CD4-positive, alpha-beta memory T cell (primary cell): ENCODE data around the gene CDCP2. TPM values are rescaled to one million over a fixed set of nuclear protein-coding genes. Genes with fewer than 3 reads are reported as not detected.

Source experiments
- CTCF ChIA-PET: fragments of 350-600 bp; sonication (Branson Sonifier 250); formaldehyde crosslinking; loops from one replicate; lab custom pipeline; 2021; ENCODE audit warnings: inconsistent platforms; ENCODE audit not compliant: partially characterized antibody; lab: Charles Lee
- POLR2A ChIA-PET: fragments of 350-600 bp; sonication (Branson Sonifier 250); formaldehyde crosslinking; loops from one replicate; lab custom pipeline; 2021; ENCODE audit not compliant: partially characterized antibody; lab: Charles Lee
- DNase-seq, 5 donors: peaks; one replicate each; pipeline versions ENCODE4 v3.0.0 to v3.0.0-alpha.2; 2020 to 2022; ENCODE audit warnings: mixed read lengths in 1 of 5
- H3K27ac ChIP-seq: one replicate; pipeline ENCODE4 v1.7.0; 2013; ENCODE audit warnings: low read depth, low read length
- H3K27me3 ChIP-seq: 2 replicates; pipeline ENCODE4 v1.7.0; 2013; ENCODE audit warnings: mild to moderate bottlenecking, low read length, moderate library complexity; ENCODE audit not compliant: insufficient read depth
- H3K36me3 ChIP-seq: 2 replicates; pipeline ENCODE4 v1.7.0; 2013; ENCODE audit warnings: mild to moderate bottlenecking, low read length, moderate library complexity; ENCODE audit not compliant: insufficient read depth
- H3K4me1 ChIP-seq: 2 replicates; pipeline ENCODE4 v1.7.0; 2013; ENCODE audit warnings: mild to moderate bottlenecking, low read length, moderate library complexity; ENCODE audit not compliant: insufficient read depth
- H3K4me3 ChIP-seq, 2 donors: one replicate each; pipeline ENCODE4 v1.7.0; 2013; ENCODE audit warnings: low read length in 2 of 2, mild to moderate bottlenecking in 1 of 2
- H3K9me3 ChIP-seq, 2 donors: one replicate each; pipeline ENCODE4 v1.7.0; 2013; ENCODE audit warnings: low read length in 2 of 2, control low read depth in 1 of 2; ENCODE audit not compliant: control insufficient read depth in 1 of 2
- H3K27ac Mint-ChIP-seq, 7 donors: one replicate each; pipeline ENCODE4 v1.8.0; 2020 to 2021; ENCODE audit warnings: mixed read lengths in 7 of 7, mild to moderate bottlenecking in 6 of 7, inconsistent platforms in 3 of 7, moderate library complexity in 3 of 7
- H3K27me3 Mint-ChIP-seq, 2 donors: one replicate each; pipeline ENCODE4 v1.8.0; 2020 to 2021; ENCODE audit warnings: mixed read lengths in 2 of 2
- H3K36me3 Mint-ChIP-seq, 2 donors: one replicate each; pipeline ENCODE4 v1.8.0; 2020 to 2021; ENCODE audit warnings: mixed read lengths in 2 of 2, inconsistent platforms in 1 of 2, mild to moderate bottlenecking in 1 of 2
- H3K4me1 Mint-ChIP-seq, 4 donors: one replicate each; pipeline ENCODE4 v1.8.0; 2020 to 2021; ENCODE audit warnings: mixed read lengths in 4 of 4, mild to moderate bottlenecking in 1 of 4
- H3K4me3 Mint-ChIP-seq, 8 donors: one replicate each; pipeline ENCODE4 v1.8.0; 2020 to 2021; ENCODE audit warnings: mixed read lengths in 8 of 8, mild to moderate bottlenecking in 7 of 8, moderate library complexity in 6 of 8, inconsistent platforms in 3 of 8
- H3K9me3 Mint-ChIP-seq, 8 donors: one replicate each; pipeline ENCODE4 v1.8.0; 2020 to 2021; ENCODE audit warnings: mixed read lengths in 8 of 8, mild to moderate bottlenecking in 5 of 8, inconsistent platforms in 3 of 8, moderate library complexity in 1 of 8
- intact Hi-C: fragments of 100-400 bp; cut with micrococcal nuclease; formaldehyde crosslinking; loops from one replicate; pipeline ENCODE4 v1.15.1; 2023
- polyA plus RNA-seq, 2 donors: library from polyadenylated mRNA; unstranded; fragments of 300-500 nt; fragmentation: Illumina TruSeq; gene quantifications; one replicate each; pipeline ENCODE4 v1.2.3, GENCODE V29; 2021
- total RNA-seq, 2 experiments: library from RNA; stranded (reverse); gene quantifications; one replicate each; pipeline ENCODE4 v1.2.3, GENCODE V29; 2021

CDCP2 gene
- total and polyA plus RNA-seq, 4 experiments from 2014 or later: 0.19 TPM; not detected in 3

GRCh38 chr1:54122135-54122751, 30.6 kb downstream of the CDCP2 start:
- Mint-ChIP-seq H3K4me1 (peaks cover 0 to 11% (median 7%) of the 10 kb centered on the region in 4 donors), H3K9me3 (no peaks in the 10 kb centered on the region), H3K27ac (no peak overlapping the region), H3K4me3 (peak overlapping the region in 1 of 8 donors; percentile 33), H3K36me3 (no peaks in the 10 kb centered on the region), H3K27me3 (no peaks in the 10 kb centered on the region)
- ChIA-PET CTCF (interaction anchor here (0.6 to 6.2 kb wide), 3 partner anchors 9 to 368 kb away, joined by 4 to 43 read pairs (median 5); no protein-coding TSS in a partner anchor), POLR2A (no interaction called here)
- no peak overlapping the region for H3K27ac ChIP-seq
- intact Hi-C loops: no loop called here
- H3K4me1 ChIP-seq: no peaks in the 10 kb centered on the region
- no peak overlapping the region for H3K4me3 ChIP-seq
- DNase-seq: no peak
- no peaks in the 10 kb centered on the region for H3K36me3 ChIP-seq
- H3K9me3 ChIP-seq: no peaks in the 10 kb centered on the region
- peaks cover 3% of the 10 kb centered on the region for H3K27me3 ChIP-seq

- Mint-ChIP-seq H3K9me3 (no peaks in the 10 kb centered on the region), H3K4me1 (peaks cover 0 to 11% (median 7%) of the 10 kb centered on the region in 4 donors), H3K27me3 (no peaks in the 10 kb centered on the region), H3K27ac (peak overlapping the region in 1 of 7 donors; percentile 41), H3K36me3 (no peaks in the 10 kb centered on the region), H3K4me3 (peak overlapping the region in 3 of 8 donors; percentile 31 to 49 (median 37))
- Histone ChIP-seq H3K4me3 (no peak overlapping the region), H3K9me3 (no peaks in the 10 kb centered on the region), H3K36me3 (no peaks in the 10 kb centered on the region), H3K4me1 (no peaks in the 10 kb centered on the region), H3K27ac (no peak overlapping the region), H3K27me3 (peaks cover 3% of the 10 kb centered on the region)
- intact Hi-C loops: loop anchor here (2.0 kb wide), 2 partner anchors 285 to 689 kb away; partner anchors contain the start of gene SSBP3
- ChIA-PET CTCF (interaction anchor here (1.1 to 6.2 kb wide), 2 partner anchors 10 to 369 kb away, joined by 4 to 43 read pairs; no protein-coding TSS in a partner anchor), POLR2A (no interaction called here)
- DNase-seq: peak in 4 of 5 donors; percentile 36 to 56 (median 45)
These were observed 31.2 kb downstream of the CDCP2 start for GRCh38 chr1:54121482-54122134.

GRCh38 chr1:54120698-54121481, 31.9 kb downstream of the CDCP2 start:
- DNase-seq: no peak
- Mint-ChIP-seq H3K4me3 (no peak overlapping the region), H3K27ac (no peak overlapping the region), H3K4me1 (peaks cover 0 to 11% (median 7%) of the 10 kb centered on the region in 4 donors), H3K36me3 (no peaks in the 10 kb centered on the region), H3K27me3 (no peaks in the 10 kb centered on the region), H3K9me3 (no peaks in the 10 kb centered on the region)
- intact Hi-C loops: loop anchor here (2.0 kb wide), 2 partner anchors 286 to 690 kb away; partner anchors contain the start of gene SSBP3
- POLR2A ChIA-PET: no interaction called here
- Histone ChIP-seq H3K27me3 (peaks cover 3% of the 10 kb centered on the region), H3K4me1 (no peaks in the 10 kb centered on the region), H3K9me3 (no peaks in the 10 kb centered on the region), H3K36me3 (no peaks in the 10 kb centered on the region), H3K4me3 (no peak overlapping the region), H3K27ac (no peak overlapping the region)
- CTCF ChIA-PET: interaction anchor here (0.6 to 6.2 kb wide), 3 partner anchors 11 to 369 kb away, joined by 3 to 43 read pairs (median 4); no protein-coding TSS in a partner anchor

- H3K27ac ChIP-seq: no peak overlapping the region
- H3K9me3 Mint-ChIP-seq: no peaks in the 10 kb centered on the region
- no peak overlapping the region for H3K4me3 Mint-ChIP-seq
- no peak for DNase-seq
- no peaks in the 10 kb centered on the region for H3K36me3 Mint-ChIP-seq
- H3K4me1 Mint-ChIP-seq: peaks cover 0 to 11% (median 7%) of the 10 kb centered on the region in 4 donors
- ChIA-PET POLR2A (no interaction called here), CTCF (interaction anchor here (0.6 to 6.2 kb wide), 2 partner anchors 262 to 370 kb away, joined by 3 to 43 read pairs; no protein-coding TSS in a partner anchor)
- H3K9me3 ChIP-seq: no peaks in the 10 kb centered on the region
- H3K27me3 ChIP-seq: peaks cover 3% of the 10 kb centered on the region
- H3K27me3 Mint-ChIP-seq: no peaks in the 10 kb centered on the region
- H3K4me1 ChIP-seq: no peaks in the 10 kb centered on the region
- H3K27ac Mint-ChIP-seq: no peak overlapping the region
- H3K4me3 ChIP-seq: no peak overlapping the region
- no peaks in the 10 kb centered on the region for H3K36me3 ChIP-seq
- intact Hi-C loops: loop anchor here (2.0 kb wide), 2 partner anchors 287 to 691 kb away; partner anchors contain the start of gene SSBP3
These were observed 32.6 kb downstream of the CDCP2 start for GRCh38 chr1:54120018-54120697.

GRCh38 chr1:54118704-54119103, 34.1 kb downstream of the CDCP2 start:
- DNase-seq: no peak
- Mint-ChIP-seq H3K4me1 (peaks cover 0 to 7% (median 6%) of the 10 kb centered on the region in 4 donors), H3K27me3 (no peaks in the 10 kb centered on the region), H3K36me3 (no peaks in the 10 kb centered on the region), H3K27ac (no peak overlapping the region), H3K9me3 (no peaks in the 10 kb centered on the region), H3K4me3 (no peak overlapping the region)
- no peaks in the 10 kb centered on the region for H3K4me1 ChIP-seq
- no peak overlapping the region for H3K4me3 ChIP-seq
- intact Hi-C loops: no loop called here
- ChIA-PET CTCF (interaction anchor here (0.6 kb wide), 1 partner anchor 431 kb away, joined by 3 read pairs; no protein-coding TSS in a partner anchor), POLR2A (no interaction called here)
- peaks cover 3% of the 10 kb centered on the region for H3K27me3 ChIP-seq
- H3K27ac ChIP-seq: no peak overlapping the region
- no peaks in the 10 kb centered on the region for H3K9me3 ChIP-seq
- H3K36me3 ChIP-seq: no peaks in the 10 kb centered on the region

GRCh38 chr1:54117815-54118563, 34.8 kb downstream of the CDCP2 start:
- H3K27me3 Mint-ChIP-seq: no peaks in the 10 kb centered on the region
- no peaks in the 10 kb centered on the region for H3K9me3 ChIP-seq
- no peak for DNase-seq
- H3K9me3 Mint-ChIP-seq: no peaks in the 10 kb centered on the region
- no peak overlapping the region for H3K27ac Mint-ChIP-seq
- CTCF ChIA-PET: interaction anchor here (0.6 kb wide), 1 partner anchor 432 kb away, joined by 3 read pairs; no protein-coding TSS in a partner anchor
- H3K4me3 ChIP-seq: no peak overlapping the region
- POLR2A ChIA-PET: no interaction called here
- H3K4me1 ChIP-seq: no peaks in the 10 kb centered on the region
- no peaks in the 10 kb centered on the region for H3K36me3 Mint-ChIP-seq
- H3K4me3 Mint-ChIP-seq: no peak overlapping the region
- peaks cover 0 to 7% (median 6%) of the 10 kb centered on the region in 4 donors for H3K4me1 Mint-ChIP-seq
- intact Hi-C loops: no loop called here
- peaks cover 3% of the 10 kb centered on the region for H3K27me3 ChIP-seq
- no peak overlapping the region for H3K27ac ChIP-seq
- no peaks in the 10 kb centered on the region for H3K36me3 ChIP-seq
